Naive B cell (primary cell): Measurements from ENCODE around the gene CMTM2. TPM values are rescaled to one million over a fixed set of nuclear protein-coding genes. Genes with fewer than 3 reads are reported as not detected.
"Not testable (repeated sequence)": the region's sequence is repeated elsewhere in the genome, so short reads cannot be mapped to it uniquely, and the experiment has no call there.

ENCODE experiments used
- ATAC-seq, 2 donors: fragments of 150-1000 bp; cut with Tn5 transposase; 2 replicates each; pipeline ENCODE4 v1.10.0; 2021; ENCODE audit warnings: low read depth in 2 of 2, mild to moderate bottlenecking in 2 of 2, moderate library complexity in 2 of 2
- DNase-seq: peaks from one replicate; pipeline ENCODE4 v3.0.0; 2022
- H3K27ac Mint-ChIP-seq, 6 donors: one replicate each; pipeline ENCODE4 v1.8.0; 2020 to 2022; ENCODE audit warnings: mild to moderate bottlenecking in 6 of 6, mixed read lengths in 6 of 6, moderate library complexity in 5 of 6, inconsistent platforms in 2 of 6
- H3K27me3 Mint-ChIP-seq, 3 donors: one replicate each; pipeline ENCODE4 v1.8.0; 2021 to 2022; ENCODE audit warnings: mixed read lengths in 3 of 3, mild to moderate bottlenecking in 1 of 3
- H3K36me3 Mint-ChIP-seq, 2 donors: one replicate each; pipeline ENCODE4 v1.8.0; 2020 to 2022; ENCODE audit warnings: mixed read lengths in 2 of 2, inconsistent platforms in 1 of 2, mild to moderate bottlenecking in 1 of 2
- H3K4me1 Mint-ChIP-seq, 3 donors: one replicate each; pipeline ENCODE4 v1.8.0; 2020 to 2022; ENCODE audit warnings: mixed read lengths in 3 of 3, inconsistent platforms in 1 of 3, mild to moderate bottlenecking in 1 of 3, moderate library complexity in 1 of 3
- H3K4me3 Mint-ChIP-seq, 8 donors: one replicate each; pipeline ENCODE4 v1.8.0; 2020 to 2022; ENCODE audit warnings: mild to moderate bottlenecking in 8 of 8, mixed read lengths in 8 of 8, moderate library complexity in 8 of 8, inconsistent platforms in 2 of 8
- H3K9me3 Mint-ChIP-seq, 7 donors: one replicate each; pipeline ENCODE4 v1.8.0; 2020 to 2022; ENCODE audit warnings: mixed read lengths in 7 of 7, mild to moderate bottlenecking in 5 of 7, inconsistent platforms in 2 of 7, moderate library complexity in 1 of 7
- polyA plus RNA-seq, 6 donors: library from polyadenylated mRNA; unstranded; fragments of 300-500 nt; fragmentation: Illumina TruSeq; gene quantifications; one replicate each; pipeline ENCODE4 v1.2.3, GENCODE V29; 2021; ENCODE audit warnings: low read depth in 6 of 6

The CMTM2 gene
- polyA plus RNA-seq, 6 donors from 2014 or later = 1.0 to 4.1 (median 2.7) TPM; not detected in 3

DNA sequence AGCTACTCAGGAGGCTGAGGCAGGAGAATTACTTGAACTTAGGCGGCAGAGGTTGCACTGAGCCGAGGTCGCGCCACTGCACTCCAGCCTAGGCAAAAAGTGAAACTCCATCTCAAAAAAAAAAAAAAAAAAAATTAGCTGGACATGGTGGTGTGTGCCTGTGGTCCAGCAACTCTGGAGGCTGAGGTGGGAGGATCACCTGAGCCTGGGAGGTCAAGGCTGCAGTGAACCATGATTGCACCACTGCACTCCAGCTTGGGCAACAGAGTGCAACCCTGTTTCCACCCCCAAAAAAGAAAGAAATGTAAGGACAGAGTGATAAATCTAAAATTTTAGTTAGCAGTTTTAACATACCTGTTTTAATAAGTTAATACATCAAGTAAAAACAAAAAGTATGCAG is 17.3 kb downstream of the CMTM2 start:
- peaks cover 0 to 11% of the 10 kb centered on the region in 2 donors for H3K36me3 Mint-ChIP-seq

DNA sequence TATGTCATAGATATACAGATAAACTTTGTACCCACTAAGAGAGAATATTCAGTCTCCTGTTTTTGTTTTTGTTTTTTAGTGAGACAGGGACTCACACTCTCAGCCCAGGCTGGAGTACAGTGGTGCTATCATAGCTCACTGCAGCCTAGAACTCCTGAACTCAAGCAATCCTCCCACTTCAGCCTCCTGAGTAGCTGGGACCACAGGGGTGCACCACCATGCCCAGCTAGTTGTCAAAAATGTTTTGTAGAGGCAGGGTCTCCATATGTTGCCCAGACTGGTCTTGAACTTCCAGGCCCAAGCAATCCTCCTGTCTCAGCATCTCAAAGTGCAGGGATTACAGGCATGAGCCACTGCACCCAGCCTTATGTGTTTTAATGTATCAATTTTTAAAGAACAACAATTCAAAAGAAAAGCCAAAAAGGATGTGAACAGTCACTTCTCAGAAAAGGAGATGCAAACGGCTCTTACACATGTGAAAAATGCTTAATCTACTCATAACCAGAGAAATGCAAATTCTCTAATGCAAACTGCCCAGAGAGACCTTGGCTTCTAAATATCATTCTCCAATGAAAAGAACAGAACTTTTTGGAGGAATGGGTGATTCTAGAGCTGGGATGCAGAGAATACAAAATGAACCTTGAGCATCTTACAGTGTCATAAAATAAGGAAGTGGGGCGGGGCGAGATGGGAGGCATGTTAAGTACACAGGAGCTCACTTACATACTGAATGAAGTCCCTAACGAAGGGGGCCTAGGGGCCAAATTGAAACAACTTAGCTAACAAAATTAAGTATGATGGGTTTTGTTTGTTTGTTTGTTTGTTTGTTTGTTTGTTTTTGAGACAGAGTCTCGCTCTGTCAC is 18.0 kb downstream of the CMTM2 start:
- Mint-ChIP-seq H3K27me3 (peaks cover 14 to 28% (median 23%) of the 10 kb centered on the region in 3 donors), H3K4me3 (peak overlapping the region in 2 of 8 donors; percentile 36 to 37), H3K36me3 (peaks cover 0 to 11% of the 10 kb centered on the region in 2 donors), H3K4me1 (peaks cover 4 to 14% (median 8%) of the 10 kb centered on the region in 3 donors), H3K27ac (no peak overlapping the region), H3K9me3 (peaks cover 7 to 20% (median 12%) of the 10 kb centered on the region in 7 donors)
- DNase-seq (no peak), ATAC-seq (no peak)

More for the DNA sequence above, 17.3 kb downstream of the CMTM2 start:
- ATAC-seq, DNase-seq, H3K27ac Mint-ChIP-seq, H3K4me3 Mint-ChIP-seq: not testable (repeated sequence)
- peaks cover 7 to 17% (median 10%) of the 10 kb centered on the region in 7 donors for H3K9me3 Mint-ChIP-seq
- peaks cover 4 to 14% (median 8%) of the 10 kb centered on the region in 3 donors for H3K4me1 Mint-ChIP-seq
- peaks cover 14 to 30% (median 23%) of the 10 kb centered on the region in 3 donors for H3K27me3 Mint-ChIP-seq

DNA sequence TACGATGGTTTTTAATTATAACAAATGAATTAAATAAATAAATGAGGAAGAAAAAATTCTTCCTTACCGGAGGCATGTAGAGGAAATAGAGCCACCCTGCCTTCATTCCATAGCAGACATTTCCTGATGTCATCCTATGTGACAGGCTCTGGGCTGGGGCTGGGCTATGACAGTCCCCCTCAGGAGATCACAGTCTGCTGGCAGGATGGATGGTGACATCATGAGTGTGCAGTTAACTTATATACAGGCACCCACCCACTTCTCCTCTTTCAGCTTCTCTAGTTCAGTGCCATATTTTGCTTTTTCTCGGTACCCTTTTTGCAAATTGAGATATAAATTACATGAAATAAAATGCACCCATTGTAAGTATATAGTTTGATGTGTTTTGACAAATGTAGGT is 18.8 kb downstream of the CMTM2 start:
- peaks cover 14 to 32% (median 23%) of the 10 kb centered on the region in 3 donors for H3K27me3 Mint-ChIP-seq
- ATAC-seq (no peak), DNase-seq (no peak)
- H3K27ac Mint-ChIP-seq = no peak overlapping the region
- no peak overlapping the region for H3K4me3 Mint-ChIP-seq
- H3K4me1 Mint-ChIP-seq = peaks cover 4 to 18% (median 16%) of the 10 kb centered on the region in 3 donors
- H3K36me3 Mint-ChIP-seq = peaks cover 0 to 11% of the 10 kb centered on the region in 2 donors
- peaks cover 7 to 19% (median 12%) of the 10 kb centered on the region in 7 donors for H3K9me3 Mint-ChIP-seq

DNA sequence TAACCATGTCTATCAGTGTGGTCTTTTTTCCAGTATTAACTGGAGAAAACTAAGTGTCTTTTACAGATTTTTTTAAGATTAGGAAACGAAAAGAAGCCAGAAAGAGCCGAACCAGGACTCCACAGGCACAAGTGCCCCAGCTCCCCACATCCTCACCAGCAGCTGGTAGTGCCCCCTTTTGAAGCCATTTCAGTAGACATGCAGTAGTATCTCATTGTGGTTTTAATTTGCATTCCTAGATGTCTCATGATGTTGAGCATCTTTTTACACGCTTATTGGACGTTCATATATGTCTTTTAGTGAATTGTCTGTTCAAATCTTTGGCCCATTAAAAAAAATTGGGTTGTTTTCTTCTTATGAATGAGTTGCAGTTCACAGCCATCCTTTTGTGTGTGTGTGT is 20.5 kb downstream of the CMTM2 start:
- ATAC-seq (no peak), DNase-seq (no peak)
- Mint-ChIP-seq H3K36me3 (peaks cover 0 to 11% of the 10 kb centered on the region in 2 donors), H3K4me1 (peaks cover 13 to 24% (median 22%) of the 10 kb centered on the region in 3 donors), H3K9me3 (peaks cover 6 to 11% (median 9%) of the 10 kb centered on the region in 7 donors), H3K4me3 (no peak overlapping the region), H3K27ac (no peak overlapping the region), H3K27me3 (peaks cover 14 to 32% (median 23%) of the 10 kb centered on the region in 3 donors)

DNA sequence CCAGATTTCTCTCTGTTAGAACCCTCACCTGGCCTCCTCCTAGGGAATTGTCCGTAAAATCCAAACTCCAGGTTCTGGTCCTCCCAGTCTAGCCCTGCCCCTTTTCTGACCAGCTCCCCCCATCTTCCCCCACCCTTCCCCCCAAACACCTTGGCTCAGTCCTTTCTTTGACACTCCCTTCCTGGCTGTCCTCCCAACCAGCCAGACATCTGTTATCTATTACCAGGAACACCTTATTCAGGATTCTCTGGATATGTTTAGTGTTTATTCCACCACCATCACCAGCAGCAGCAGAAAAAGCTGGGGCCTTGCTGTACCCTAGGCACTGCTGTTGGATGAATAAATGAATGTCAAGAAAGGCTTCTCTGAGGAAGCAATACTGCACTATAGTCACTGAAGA is 21.2 kb downstream of the CMTM2 start:
- H3K4me1 Mint-ChIP-seq = peaks cover 10 to 20% (median 14%) of the 10 kb centered on the region in 3 donors

DNA sequence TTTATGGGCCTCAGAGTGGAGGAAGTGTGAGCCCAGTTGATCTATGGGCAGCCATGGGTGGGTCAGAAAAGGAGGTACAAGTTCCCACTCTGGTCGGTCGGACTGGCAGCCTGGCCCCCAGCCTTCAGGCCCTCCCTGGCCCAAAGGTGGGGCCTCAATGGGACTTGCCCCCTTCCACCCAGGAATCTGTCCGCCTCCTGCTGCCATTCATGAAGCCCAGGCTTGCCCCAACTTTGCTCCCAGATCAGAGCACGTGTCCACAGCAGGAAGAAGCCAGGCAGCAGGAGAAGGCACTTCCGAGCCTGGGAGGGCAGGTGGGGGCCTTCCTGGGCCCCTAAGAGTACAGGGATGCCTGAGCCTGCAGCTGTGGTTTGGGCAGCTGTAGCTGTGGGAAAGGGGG is 22.2 kb downstream of the CMTM2 start:
- H3K4me3 Mint-ChIP-seq = no peak overlapping the region
- H3K27ac Mint-ChIP-seq = no peak overlapping the region
- peaks cover 17 to 29% (median 23%) of the 10 kb centered on the region in 3 donors for H3K4me1 Mint-ChIP-seq
- no peak for DNase-seq
- peaks cover 14 to 40% (median 23%) of the 10 kb centered on the region in 3 donors for H3K27me3 Mint-ChIP-seq
- ATAC-seq = no peak
- peaks cover 0 to 11% of the 10 kb centered on the region in 2 donors for H3K36me3 Mint-ChIP-seq
- peaks cover 6 to 11% (median 9%) of the 10 kb centered on the region in 7 donors for H3K9me3 Mint-ChIP-seq

More for the DNA sequence above, 21.2 kb downstream of the CMTM2 start:
- ATAC-seq (no peak), DNase-seq (no peak)
- peak overlapping the region in 1 of 8 donors; percentile 5 for H3K4me3 Mint-ChIP-seq
- H3K27me3 Mint-ChIP-seq = peaks cover 14 to 32% (median 23%) of the 10 kb centered on the region in 3 donors
- no peak overlapping the region for H3K27ac Mint-ChIP-seq
- H3K9me3 Mint-ChIP-seq = peaks cover 6 to 11% (median 9%) of the 10 kb centered on the region in 7 donors
- H3K36me3 Mint-ChIP-seq = peaks cover 0 to 11% of the 10 kb centered on the region in 2 donors

DNA sequence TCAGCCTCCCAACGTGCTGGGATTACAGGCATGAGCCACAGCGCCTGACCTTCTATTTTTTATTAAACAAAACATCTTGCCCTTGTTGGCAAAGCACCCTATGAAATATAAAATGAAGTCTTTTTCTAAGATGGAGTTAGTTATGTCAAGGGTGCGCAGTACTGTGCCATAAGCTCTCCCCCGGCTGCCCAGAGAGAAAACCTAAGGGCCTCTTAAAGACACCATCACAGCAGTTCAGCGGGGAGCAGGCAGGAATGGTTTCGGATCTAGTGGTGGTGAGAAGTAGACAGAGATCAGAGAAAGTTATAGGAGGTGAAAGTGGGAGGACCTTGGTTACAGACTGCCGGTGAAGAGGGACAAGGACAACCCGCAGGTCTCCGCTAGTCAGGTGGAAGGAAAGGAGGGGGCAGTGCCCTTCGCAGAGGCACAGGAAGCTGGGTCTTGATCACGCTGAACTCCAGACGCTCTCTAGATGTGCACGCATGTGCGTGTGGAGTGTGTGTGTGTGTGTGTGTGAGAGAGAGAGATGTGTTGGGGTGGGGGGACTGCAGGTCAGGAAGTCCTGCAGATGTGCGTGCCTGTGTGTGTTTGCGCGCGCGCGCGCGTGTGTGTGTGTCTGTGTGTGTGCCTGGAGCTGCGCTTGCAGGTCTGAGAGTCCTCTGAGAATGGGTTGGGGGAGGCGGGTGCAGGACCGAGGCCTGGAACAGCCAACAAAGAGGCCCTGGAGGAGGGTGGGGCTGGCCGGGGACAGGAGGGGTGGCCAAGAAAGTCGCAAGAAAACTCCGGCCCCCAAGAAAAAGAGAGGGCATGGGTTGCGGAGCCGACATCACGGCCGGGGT is 24.5 kb downstream of the CMTM2 start:
- peak overlapping the region; percentile 44 to 91 (median 82) for H3K27ac Mint-ChIP-seq
- ATAC-seq (peak; percentile 54 to 56), DNase-seq (peak; percentile 59)

DNA sequence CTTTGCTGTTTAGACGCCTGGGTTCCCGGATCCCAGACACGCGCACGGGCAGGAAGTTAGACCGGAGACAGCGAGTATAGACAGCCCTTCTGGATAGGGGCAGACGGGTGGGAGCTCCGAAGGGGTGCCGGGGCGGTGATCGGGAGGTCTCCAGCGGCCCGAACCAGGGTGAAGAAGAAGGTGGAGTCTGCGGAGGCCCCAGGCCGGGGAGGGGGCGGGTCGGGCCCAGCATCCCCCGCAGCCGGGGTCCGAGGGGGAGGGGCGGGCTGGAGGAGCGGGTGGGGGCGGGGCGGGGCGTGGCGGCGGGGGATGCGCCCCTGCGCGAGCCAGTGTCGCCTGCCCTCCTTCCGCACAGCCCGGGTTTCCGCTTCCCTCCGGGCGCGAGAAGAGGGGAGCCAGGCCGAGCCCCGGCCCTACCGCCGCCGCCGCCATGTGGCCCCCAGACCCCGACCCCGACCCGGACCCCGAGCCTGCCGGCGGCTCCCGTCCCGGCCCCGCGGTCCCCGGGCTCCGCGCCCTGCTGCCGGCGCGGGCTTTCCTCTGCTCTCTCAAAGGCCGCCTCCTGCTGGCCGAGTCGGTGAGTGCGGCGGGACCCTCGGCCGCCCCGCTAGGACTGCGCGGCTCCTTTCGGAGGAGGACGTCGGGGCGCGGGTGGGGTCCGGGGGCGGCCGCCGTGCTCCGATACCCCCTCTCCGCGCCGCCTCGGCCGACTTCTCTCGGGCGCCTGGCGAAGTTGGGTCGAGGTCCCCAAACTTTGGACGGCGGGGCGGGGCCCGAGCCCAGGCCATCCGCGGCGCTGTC is 25.3 kb downstream of the CMTM2 start, which contains the start of gene CMTM3:
Gene CMTM3, plus strand, starts transcription at position 329 of the 801 bp plus-strand sequence. Its CDS starts 102 bp downstream, at position 431.
- H3K36me3 Mint-ChIP-seq = peaks cover 0 to 11% of the 10 kb centered on the region in 2 donors
- peaks cover 6 to 11% (median 9%) of the 10 kb centered on the region in 7 donors for H3K9me3 Mint-ChIP-seq
- H3K27ac Mint-ChIP-seq = peak within 1 kb of the TSS; percentile 44 to 91 (median 82)
- H3K27me3 Mint-ChIP-seq = peaks cover 7 to 43% (median 23%) of the 10 kb centered on the region in 3 donors
- peak within 1 kb of the TSS; percentile 81 to 95 (median 88) for H3K4me3 Mint-ChIP-seq
- peak; percentile 66 for DNase-seq
- peak; percentile 64 to 67 for ATAC-seq
- peaks cover 23 to 47% (median 43%) of the 10 kb centered on the region in 3 donors for H3K4me1 Mint-ChIP-seq

More for the DNA sequence above, 24.5 kb downstream of the CMTM2 start:
- Mint-ChIP-seq H3K4me1 (peaks cover 23 to 47% (median 43%) of the 10 kb centered on the region in 3 donors), H3K27me3 (peaks cover 11 to 46% (median 29%) of the 10 kb centered on the region in 3 donors), H3K36me3 (peaks cover 0 to 11% of the 10 kb centered on the region in 2 donors), H3K4me3 (peak overlapping the region; percentile 81 to 95 (median 88)), H3K9me3 (peaks cover 6 to 11% (median 9%) of the 10 kb centered on the region in 7 donors)

DNA sequence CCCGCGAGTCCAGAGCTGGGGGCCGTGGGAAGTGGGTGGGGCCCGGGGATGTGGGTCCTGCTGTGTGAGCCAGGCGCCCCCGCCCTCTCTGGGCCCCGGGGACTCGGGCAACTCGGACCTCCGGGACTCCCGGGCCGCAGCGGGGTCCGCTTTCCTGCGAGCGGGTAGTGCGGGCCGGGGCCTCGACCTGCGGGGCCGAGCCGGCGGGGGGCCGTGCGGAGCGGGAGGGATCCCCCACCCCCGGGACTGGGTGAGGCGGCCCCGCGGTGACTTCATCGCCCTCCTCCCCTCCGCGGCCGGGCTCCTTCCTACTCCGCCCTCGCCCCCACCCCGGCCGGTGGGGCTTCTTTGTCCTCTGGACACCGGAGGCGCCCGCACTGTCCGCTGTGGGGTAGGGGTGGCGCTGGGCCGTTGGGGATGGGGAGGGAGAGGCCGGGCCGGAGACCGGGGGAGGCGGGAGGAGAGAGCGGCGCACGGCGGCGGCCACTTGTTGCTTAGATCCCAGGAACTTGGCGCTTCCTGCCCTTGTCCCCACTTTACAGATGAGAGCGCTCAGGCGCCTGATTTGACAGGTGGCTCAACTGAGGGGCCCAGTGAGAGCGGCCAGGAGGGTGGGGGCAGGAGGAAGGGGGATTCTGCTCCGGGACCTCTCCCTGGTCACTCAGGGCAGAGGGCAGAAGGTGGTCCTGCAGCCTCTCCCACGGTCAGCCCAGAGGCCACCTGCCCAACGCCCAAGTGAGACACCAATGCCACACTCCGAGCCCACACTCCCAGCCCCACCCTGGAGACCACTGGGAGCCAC is 26.1 kb downstream of the CMTM2 start:
- H3K27me3 Mint-ChIP-seq = peaks cover 7 to 44% (median 15%) of the 10 kb centered on the region in 3 donors
- DNase-seq = no peak
- H3K36me3 Mint-ChIP-seq = peaks cover 0 to 18% of the 10 kb centered on the region in 2 donors
- H3K9me3 Mint-ChIP-seq = peaks cover 5 to 11% (median 8%) of the 10 kb centered on the region in 7 donors
- peak; percentile 1 to 3 for ATAC-seq
- H3K27ac Mint-ChIP-seq = peak overlapping the region in 2 of 6 donors; percentile 15 to 59
- H3K4me3 Mint-ChIP-seq = peak overlapping the region; percentile 66 to 91 (median 84)
- peaks cover 23 to 47% (median 43%) of the 10 kb centered on the region in 3 donors for H3K4me1 Mint-ChIP-seq

DNA sequence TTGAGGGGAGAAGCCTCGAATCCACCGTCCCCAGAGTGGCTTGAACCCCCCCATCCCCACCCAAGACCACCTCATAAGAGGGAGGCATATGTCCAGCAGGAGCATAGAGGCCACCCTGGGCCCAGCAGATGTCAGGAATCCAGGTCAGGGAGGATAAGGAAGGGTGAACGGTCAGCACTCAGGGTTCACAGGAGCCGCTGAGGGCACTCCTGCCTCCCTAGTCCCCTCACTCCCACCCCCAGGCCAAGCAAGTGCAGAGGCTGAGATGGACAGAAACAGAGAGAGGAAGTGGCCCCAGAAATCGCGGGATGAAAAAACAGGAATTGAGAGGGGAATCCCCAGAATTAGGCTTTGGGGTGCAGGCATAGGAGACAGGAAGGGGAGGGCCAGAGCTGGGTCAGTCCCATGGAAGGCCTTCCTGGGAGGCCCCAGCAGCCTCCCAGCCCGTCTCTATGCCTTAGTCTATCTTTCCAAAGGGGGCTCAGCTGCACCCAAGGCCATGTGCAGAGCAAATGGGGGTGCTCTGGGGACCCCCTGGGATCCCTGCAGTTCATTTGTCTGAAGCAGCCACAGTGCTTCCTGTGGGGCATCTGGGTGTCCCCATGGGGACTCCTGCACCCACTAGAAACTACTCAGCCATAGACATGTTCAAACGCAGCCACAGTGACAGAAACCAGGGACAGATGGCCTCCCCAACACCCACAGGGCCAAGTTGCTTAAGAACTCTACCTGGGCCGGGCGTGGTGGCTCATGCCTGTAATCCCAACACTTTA is 26.9 kb downstream of the CMTM2 start:
- peaks cover 0 to 4% (median 1%) of the 10 kb centered on the region in 7 donors for H3K9me3 Mint-ChIP-seq
- peaks cover under 1 to 38% (median 8%) of the 10 kb centered on the region in 3 donors for H3K27me3 Mint-ChIP-seq
- H3K4me3 Mint-ChIP-seq = peak overlapping the region; percentile 66 to 91 (median 86)
- H3K27ac Mint-ChIP-seq = peak overlapping the region in 5 of 6 donors; percentile 49 to 93 (median 59)
- ATAC-seq (peak; percentile 31 to 39), DNase-seq (peak; percentile 46)
- H3K36me3 Mint-ChIP-seq = peaks cover 0 to 12% of the 10 kb centered on the region in 2 donors
- peaks cover 23 to 47% (median 43%) of the 10 kb centered on the region in 3 donors for H3K4me1 Mint-ChIP-seq
